HFF-Myc (cell line): ENCODE results near the gene SH3PXD2B.

Source experiments
- DNase-seq: peaks from one replicate; pipeline ENCODE4 v3.0.0-alpha.2; 2011; ENCODE audit warnings: low read depth; ENCODE audit errors: extremely low read depth
- H3K4me3 ChIP-seq: replicated peaks from 2 replicates; pipeline ENCODE4 v1.5.1; 2011; ENCODE audit warnings: low read depth, mild to moderate bottlenecking, control low read depth, low read length
- TF ChIP-seq, protein P1 (sequence below): IDR thresholded peaks from 2 replicates; pipeline ENCODE4 v1.5.1; 2012; ENCODE audit warnings: mild to moderate bottlenecking, low read depth, low read length, control low read depth; ENCODE audit errors: missing control alignments

SH3PXD2B gene

GRCh38 chr5:172389578-172390112 lies 64.7 kb downstream of the SH3PXD2B start:
- DNase-seq, result no peak
- TF ChIP-seq, protein P1, sequence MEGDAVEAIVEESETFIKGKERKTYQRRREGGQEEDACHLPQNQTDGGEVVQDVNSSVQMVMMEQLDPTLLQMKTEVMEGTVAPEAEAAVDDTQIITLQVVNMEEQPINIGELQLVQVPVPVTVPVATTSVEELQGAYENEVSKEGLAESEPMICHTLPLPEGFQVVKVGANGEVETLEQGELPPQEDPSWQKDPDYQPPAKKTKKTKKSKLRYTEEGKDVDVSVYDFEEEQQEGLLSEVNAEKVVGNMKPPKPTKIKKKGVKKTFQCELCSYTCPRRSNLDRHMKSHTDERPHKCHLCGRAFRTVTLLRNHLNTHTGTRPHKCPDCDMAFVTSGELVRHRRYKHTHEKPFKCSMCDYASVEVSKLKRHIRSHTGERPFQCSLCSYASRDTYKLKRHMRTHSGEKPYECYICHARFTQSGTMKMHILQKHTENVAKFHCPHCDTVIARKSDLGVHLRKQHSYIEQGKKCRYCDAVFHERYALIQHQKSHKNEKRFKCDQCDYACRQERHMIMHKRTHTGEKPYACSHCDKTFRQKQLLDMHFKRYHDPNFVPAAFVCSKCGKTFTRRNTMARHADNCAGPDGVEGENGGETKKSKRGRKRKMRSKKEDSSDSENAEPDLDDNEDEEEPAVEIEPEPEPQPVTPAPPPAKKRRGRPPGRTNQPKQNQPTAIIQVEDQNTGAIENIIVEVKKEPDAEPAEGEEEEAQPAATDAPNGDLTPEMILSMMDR, result peak; percentile 9
- no peak overlapping the region for H3K4me3 ChIP-seq

DNA sequence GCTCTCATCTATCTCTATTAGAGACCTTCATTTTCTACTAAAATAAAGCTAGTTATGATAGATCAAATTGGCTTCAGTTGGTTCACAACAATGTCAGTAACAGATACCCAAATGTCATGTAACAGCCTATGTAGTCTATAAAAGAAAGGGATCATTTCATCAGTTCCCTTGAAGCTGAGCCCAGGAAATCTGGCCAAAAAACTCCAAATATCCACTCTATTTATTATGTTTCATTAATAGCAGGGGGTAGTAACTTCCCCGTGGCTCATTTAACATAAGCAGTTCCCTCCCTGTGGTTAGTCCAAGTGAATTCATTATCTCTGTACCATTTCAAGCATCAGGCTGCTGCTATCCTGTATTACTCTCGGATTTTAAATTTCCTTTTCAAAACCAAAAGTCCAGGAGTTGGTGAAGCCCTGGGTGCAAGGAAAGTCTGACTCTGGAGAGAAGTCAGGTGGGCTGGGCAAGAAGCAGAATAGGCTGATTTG lies 66.0 kb downstream of the SH3PXD2B start:
- TF ChIP-seq, protein P1, result no peak
- no peak overlapping the region for H3K4me3 ChIP-seq
- no peak for DNase-seq

- TF ChIP-seq, protein P1, result no peak
- DNase-seq, result no peak
- no peak overlapping the region for H3K4me3 ChIP-seq
These were observed 68.6 kb downstream of the SH3PXD2B start for GRCh38 chr5:172385707-172386106.

- no peak overlapping the region for H3K4me3 ChIP-seq
- DNase-seq, result no peak
- TF ChIP-seq, protein P1, result no peak
These were observed 69.2 kb downstream of the SH3PXD2B start for GRCh38 chr5:172385010-172385563.

DNA sequence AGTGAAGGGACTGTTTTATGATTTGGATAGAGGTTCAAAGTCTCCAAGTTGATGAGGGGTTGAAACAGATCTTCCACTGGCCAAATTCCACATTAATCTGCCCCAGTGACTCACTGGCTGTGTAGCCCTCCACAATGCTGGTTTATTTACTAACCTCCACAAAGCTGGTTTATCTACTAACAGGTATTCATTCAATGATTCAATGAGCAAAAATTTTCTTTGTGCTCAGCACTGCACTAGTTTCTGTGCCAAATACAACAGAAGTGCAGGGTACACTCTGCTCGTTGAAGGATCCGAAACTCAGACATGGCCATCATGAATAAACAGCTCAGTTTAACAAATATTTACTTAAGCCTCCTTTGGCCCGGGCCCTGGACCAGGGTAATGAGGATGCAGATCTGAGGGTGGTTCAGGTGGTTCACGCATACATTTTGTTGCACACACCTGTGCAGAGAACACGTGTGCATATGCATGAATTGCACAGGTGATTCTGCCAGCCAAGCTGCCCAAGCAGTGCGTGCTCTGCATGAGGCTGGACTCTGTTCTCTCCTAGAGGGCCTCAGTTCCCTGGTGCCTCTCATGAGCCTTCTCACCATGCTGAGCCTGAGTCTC lies 71.0 kb downstream of the SH3PXD2B start:
- TF ChIP-seq, protein P1, result no peak
- H3K4me3 ChIP-seq, result no peak overlapping the region
- DNase-seq, result no peak

DNA sequence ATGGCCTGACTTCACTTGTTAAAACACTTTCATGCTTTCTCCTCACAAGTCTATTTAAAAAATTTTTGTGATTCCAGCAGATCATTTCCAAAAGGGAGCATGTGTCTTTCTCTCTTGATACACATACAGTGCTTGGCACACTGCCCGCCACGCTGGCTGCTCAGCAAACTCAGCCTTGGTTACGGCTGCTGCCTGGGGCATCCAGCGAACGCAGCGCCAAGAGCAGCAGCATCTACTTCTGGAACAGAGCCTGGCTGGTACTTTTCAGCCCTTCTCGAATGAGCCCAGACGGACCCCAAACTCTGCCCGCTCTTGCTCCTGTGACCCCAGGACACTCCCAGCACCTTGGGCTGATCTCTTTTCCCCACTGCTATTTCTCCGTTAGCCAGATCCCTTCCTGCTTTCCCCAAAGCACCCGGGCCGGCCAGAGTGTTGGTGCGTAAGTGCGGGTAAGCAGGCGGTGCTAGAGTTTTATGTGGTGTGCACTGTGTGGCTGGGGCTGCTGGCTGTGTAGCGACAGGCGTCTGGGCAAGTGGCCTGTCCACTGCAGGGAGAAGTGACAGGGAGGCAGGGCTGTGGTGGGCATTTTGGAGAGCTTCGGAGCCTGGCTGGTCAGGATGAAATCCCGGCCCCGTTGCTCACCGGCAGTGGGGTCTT lies 73.2 kb downstream of the SH3PXD2B start:
- TF ChIP-seq, protein P1, result no peak
- DNase-seq, result no peak
- no peak overlapping the region for H3K4me3 ChIP-seq
